ENCODE measurements around the gene ATF7IP2. TPM values are rescaled to one million over a fixed set of nuclear protein-coding genes. Genes with fewer than 3 reads are reported as not detected.
A peak's percentile ranks its signal among the peaks of the same experiment; 100 is the strongest.
"Not testable (repeated sequence)": the region's sequence is repeated elsewhere in the genome, so short reads cannot be mapped to it uniquely, and the experiment has no call there.

Gene ATF7IP2
- total RNA-seq, 1 experiment from 2014 or later, result 2.2 TPM

- in situ Hi-C loops (cut with HindIII; ENCODE audit: low pct_unique_long_range_greater_than_20kb, low sequenced_read_pairs), result no loop called here
- peak; percentile 49 for DNase-seq (ENCODE audit: low read depth, low spot score)
Measured at GRCh38 chr16:10368969-10369551, 16.8 kb upstream of the ATF7IP2 start.

GRCh38 chr16:10370096-10370726, 15.7 kb upstream of the ATF7IP2 start:
- in situ Hi-C loops (cut with HindIII; ENCODE audit: low pct_unique_long_range_greater_than_20kb, low sequenced_read_pairs), result no loop called here
- DNase-seq (ENCODE audit: low read depth, low spot score), result no peak

- in situ Hi-C loops (cut with HindIII; ENCODE audit: low pct_unique_long_range_greater_than_20kb, low sequenced_read_pairs), result no loop called here
- DNase-seq (ENCODE audit: low read depth, low spot score), result no peak
Measured at GRCh38 chr16:10371592-10371991, 14.3 kb upstream of the ATF7IP2 start.

GRCh38 chr16:10373556-10373955, 12.3 kb upstream of the ATF7IP2 start:
- DNase-seq (ENCODE audit: low read depth, low spot score), result no peak
- in situ Hi-C loops (cut with HindIII; ENCODE audit: low pct_unique_long_range_greater_than_20kb, low sequenced_read_pairs), result no loop called here

- in situ Hi-C loops (cut with HindIII; ENCODE audit: low pct_unique_long_range_greater_than_20kb, low sequenced_read_pairs), result no loop called here
Measured at GRCh38 chr16:10376229-10376628, 9.6 kb upstream of the ATF7IP2 start.

GRCh38 chr16:10383626-10384025, 2.2 kb upstream of the ATF7IP2 start:
- DNase-seq (ENCODE audit: low read depth, low spot score), result no peak
- in situ Hi-C loops (cut with HindIII; ENCODE audit: low pct_unique_long_range_greater_than_20kb, low sequenced_read_pairs), result no loop called here

More at GRCh38 chr16:10376229-10376628, 9.6 kb upstream of the ATF7IP2 start:
- DNase-seq (ENCODE audit: low read depth, low spot score), result no peak

- in situ Hi-C loops (cut with HindIII; ENCODE audit: low pct_unique_long_range_greater_than_20kb, low sequenced_read_pairs), result no loop called here
- DNase-seq (ENCODE audit: low read depth, low spot score), result no peak
Measured at GRCh38 chr16:10386517-10387100, 748 bp downstream of the ATF7IP2 start.

GRCh38 chr16:10387188-10387617, 1.3 kb downstream of the ATF7IP2 start:
- no peak for DNase-seq (ENCODE audit: low read depth, low spot score)
- in situ Hi-C loops (cut with HindIII; ENCODE audit: low pct_unique_long_range_greater_than_20kb, low sequenced_read_pairs), result no loop called here

GRCh38 chr16:10388988-10389387, 3.1 kb downstream of the ATF7IP2 start:
- in situ Hi-C loops (cut with HindIII; ENCODE audit: low pct_unique_long_range_greater_than_20kb, low sequenced_read_pairs), result no loop called here
- no peak for DNase-seq (ENCODE audit: low read depth, low spot score)

GRCh38 chr16:10390330-10390729, 4.5 kb downstream of the ATF7IP2 start:
- in situ Hi-C loops (cut with HindIII; ENCODE audit: low pct_unique_long_range_greater_than_20kb, low sequenced_read_pairs), result no loop called here
- no peak for DNase-seq (ENCODE audit: low read depth, low spot score)

GRCh38 chr16:10390867-10391266, 5.0 kb downstream of the ATF7IP2 start:
- DNase-seq (ENCODE audit: low read depth, low spot score), result no peak
- in situ Hi-C loops (cut with HindIII; ENCODE audit: low pct_unique_long_range_greater_than_20kb, low sequenced_read_pairs), result no loop called here

GRCh38 chr16:10391339-10391738, 5.5 kb downstream of the ATF7IP2 start:
- DNase-seq (ENCODE audit: low read depth, low spot score), result no peak
- in situ Hi-C loops (cut with HindIII; ENCODE audit: low pct_unique_long_range_greater_than_20kb, low sequenced_read_pairs), result no loop called here

GRCh38 chr16:10402975-10403374, 17.1 kb downstream of the ATF7IP2 start:
- in situ Hi-C loops (cut with HindIII; ENCODE audit: low pct_unique_long_range_greater_than_20kb, low sequenced_read_pairs), result no loop called here
- no peak for DNase-seq (ENCODE audit: low read depth, low spot score)

GRCh38 chr16:10405386-10405939, 19.6 kb downstream of the ATF7IP2 start:
- DNase-seq (ENCODE audit: low read depth, low spot score), result no peak
- in situ Hi-C loops (cut with HindIII; ENCODE audit: low pct_unique_long_range_greater_than_20kb, low sequenced_read_pairs), result no loop called here

- DNase-seq (ENCODE audit: low read depth, low spot score), result no peak
- in situ Hi-C loops (cut with HindIII; ENCODE audit: low pct_unique_long_range_greater_than_20kb, low sequenced_read_pairs), result no loop called here
Measured at GRCh38 chr16:10408824-10409381, 23.0 kb downstream of the ATF7IP2 start.

- DNase-seq (ENCODE audit: low read depth, low spot score); in situ Hi-C loops (cut with HindIII; ENCODE audit: low pct_unique_long_range_greater_than_20kb, low sequenced_read_pairs): not testable (repeated sequence)
Measured at GRCh38 chr16:10409713-10410112, 23.9 kb downstream of the ATF7IP2 start.

- DNase-seq (ENCODE audit: low read depth, low spot score), result no peak
- in situ Hi-C loops (cut with HindIII; ENCODE audit: low pct_unique_long_range_greater_than_20kb, low sequenced_read_pairs), result no loop called here
Measured at GRCh38 chr16:10410469-10410868, 24.6 kb downstream of the ATF7IP2 start.

GRCh38 chr16:10412935-10413601, 27.2 kb downstream of the ATF7IP2 start:
- no peak for DNase-seq (ENCODE audit: low read depth, low spot score)
- in situ Hi-C loops (cut with HindIII; ENCODE audit: low pct_unique_long_range_greater_than_20kb, low sequenced_read_pairs), result no loop called here
